Measurements from ENCODE around the gene NADSYN1. TPM values are rescaled to one million over a fixed set of nuclear protein-coding genes. Genes with fewer than 3 reads are reported as not detected.

The NADSYN1 gene
- total and polyA plus RNA-seq, 2 of the 13 experiments (the other 11 are each of a cell fraction or from before 2014, with no cell fraction given), result 35.7 to 51.5 TPM

GRCh38 chr11:71453918-71454304 lies 908 bp downstream of the NADSYN1 start:
- intact Hi-C loops (cut with micrococcal nuclease; ENCODE audit: unreplicated experiment), result no loop called here
- CTCF ChIA-PET (ENCODE audit: low intra/inter-chr PET ratio, low total read pairs), result no interaction called here

DNA sequence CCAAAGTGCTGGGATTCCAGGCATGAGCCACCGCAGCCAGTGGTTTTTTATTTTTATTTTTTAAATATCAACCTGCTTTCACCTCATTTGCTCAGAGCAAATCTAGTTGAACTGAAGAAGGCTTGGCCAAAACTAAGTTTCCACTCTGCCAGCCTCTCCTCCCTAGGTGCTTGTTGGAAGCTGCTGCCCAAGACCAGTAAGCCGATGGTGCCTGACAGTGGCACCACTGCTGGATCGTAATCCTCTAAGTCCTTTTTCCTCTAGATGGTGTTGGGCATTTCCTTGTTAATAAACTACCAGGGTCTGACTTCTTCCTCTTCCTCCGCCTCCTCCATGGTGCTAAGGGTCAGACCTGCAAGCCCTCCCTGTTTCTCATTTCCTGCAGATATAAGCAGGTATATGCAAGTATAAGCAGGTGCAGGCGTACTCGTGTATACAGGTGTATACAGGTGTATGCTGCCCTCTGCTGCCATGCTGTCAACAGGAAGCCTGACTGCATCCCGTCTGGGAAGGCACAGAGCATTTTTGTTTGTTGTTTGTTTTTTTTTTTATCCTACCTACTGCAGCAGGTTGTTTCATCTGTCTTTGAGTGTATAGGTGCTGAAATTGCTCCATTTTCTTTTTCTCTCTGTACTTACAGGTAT lies 1.6 kb downstream of the NADSYN1 start:
- Histone ChIP-seq H3K4me3 (replicated peaks in 1 of 3; ENCODE audit: insufficient read depth in 1 of 3, low read depth in 2 of 3, low read length in 3 of 3) (peak overlapping the region in 1 of 3 experiments; percentile 87; a peak in 1 of 6 replicates), H4K20me1 (ENCODE audit: insufficient read depth, low read length) (no peaks in the 10 kb centered on the region), H3K4me2 (ENCODE audit: low read depth, low read length) (peak overlapping the region; percentile 81), H3K79me2 (ENCODE audit: insufficient read depth, low read length) (peaks cover 26% of the 10 kb centered on the region), H3K36me3 (replicated peaks in 1 of 2; ENCODE audit: control insufficient read depth in 1 of 2, insufficient read depth in 2 of 2, low read length in 2 of 2) (peaks cover 18 to 46% of the 10 kb centered on the region in 2 experiments), H2AFZ (ENCODE audit: low read length) (no peak overlapping the region), H3K4me1 (ENCODE audit: insufficient read depth, low read length) (peaks cover 44% of the 10 kb centered on the region), H3K9ac (ENCODE audit: insufficient read depth, low read depth, low read length) (no peak overlapping the region), H3K27ac (ENCODE audit: extremely low read length, insufficient read depth, low read length) (no peak overlapping the region), H3K9me3 (ENCODE audit: low read length) (no peaks in the 10 kb centered on the region), H3K27me3 (ENCODE audit: control insufficient read depth in 1 of 2, insufficient read depth in 2 of 2, low read length in 2 of 2) (no peaks in the 10 kb centered on the region)
- no TSS peak for BruUV-seq (replicated peaks)
- intact Hi-C loops (cut with micrococcal nuclease; ENCODE audit: unreplicated experiment) (no loop called here), in situ Hi-C loops (cut with HindIII; ENCODE audit: extremely low pct_ligation_motif_present, low pct_unique_long_range_greater_than_20kb) (no loop called here)
- 70% methylated on average over 7 of the region's 7 CpGs for WGBS (ENCODE audit: low lambda C conversion rate)
- POLR2A ChIA-PET, result no interaction called here
- ATAC-seq, result no peak
- DNase-seq (ENCODE audit: low spot score), result no peak
- no peak for FAIRE-seq
- CTCF ChIA-PET (ENCODE audit: low intra/inter-chr PET ratio, low total read pairs), result no interaction called here
- TF ChIP-seq GZF1 (CRISPR knock-in tag; IDR thresholded peaks at IDR 0.05) (no peak), TOE1 (CRISPR knock-in tag; IDR thresholded peaks at IDR 0.05) (no peak), DMAP1 (CRISPR knock-in tag; IDR thresholded peaks at IDR 0.05) (no peak), NFYC (CRISPR knock-in tag; IDR thresholded peaks at IDR 0.05) (no peak), ZNF703 (CRISPR knock-in tag; IDR thresholded peaks at IDR 0.05; ENCODE audit: borderline replicate concordance) (no peak), CTCF (CRISPR knock-in tag; IDR thresholded peaks at IDR 0.05) (peak; percentile 46), RXRA (CRISPR knock-in tag; IDR thresholded peaks at IDR 0.05) (no peak), PRMT3 (CRISPR knock-in tag; IDR thresholded peaks at IDR 0.05; ENCODE audit: borderline replicate concordance, low read depth) (no peak), ZNF569 (CRISPR knock-in tag; IDR thresholded peaks at IDR 0.05; ENCODE audit: borderline replicate concordance) (no peak), RFXANK (CRISPR knock-in tag; IDR thresholded peaks at IDR 0.05) (no peak), ZMAT5 (CRISPR knock-in tag; IDR thresholded peaks at IDR 0.05; ENCODE audit: borderline replicate concordance, low read depth) (no peak), ZNF225 (CRISPR knock-in tag; IDR thresholded peaks at IDR 0.05) (no peak), ZNF761 (CRISPR knock-in tag; conservative IDR thresholded peaks at IDR 0.05) (no peak), NR3C1 (CRISPR knock-in tag; IDR thresholded peaks at IDR 0.05) (no peak), ZNF563 (CRISPR knock-in tag; IDR thresholded peaks at IDR 0.05) (no peak)

More at GRCh38 chr11:71453918-71454304, 908 bp downstream of the NADSYN1 start:
- no peaks in the 10 kb centered on the region for H4K20me1 ChIP-seq (ENCODE audit: insufficient read depth, low read length)
- WGBS (ENCODE audit: low lambda C conversion rate), result 39% methylated on average over 7 of the region's 7 CpGs
- POLR2A ChIA-PET, result no interaction called here
- no peak for TF ChIP-seq ZKSCAN8 (CRISPR knock-in tag; IDR thresholded peaks at IDR 0.05; ENCODE audit: borderline replicate concordance)
- TF ChIP-seq, protein P1, sequence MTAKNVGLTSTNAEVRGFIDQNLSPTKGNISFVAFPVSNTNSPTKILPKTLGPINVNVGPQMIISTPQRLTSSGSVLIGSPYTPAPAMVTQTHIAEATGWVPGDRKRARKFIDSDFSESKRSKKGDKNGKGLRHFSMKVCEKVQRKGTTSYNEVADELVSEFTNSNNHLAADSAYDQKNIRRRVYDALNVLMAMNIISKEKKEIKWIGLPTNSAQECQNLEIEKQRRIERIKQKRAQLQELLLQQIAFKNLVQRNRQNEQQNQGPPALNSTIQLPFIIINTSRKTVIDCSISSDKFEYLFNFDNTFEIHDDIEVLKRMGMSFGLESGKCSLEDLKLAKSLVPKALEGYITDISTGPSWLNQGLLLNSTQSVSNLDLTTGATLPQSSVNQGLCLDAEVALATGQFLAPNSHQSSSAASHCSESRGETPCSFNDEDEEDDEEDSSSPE (CRISPR knock-in tag; IDR thresholded peaks at IDR 0.05), result 0 out of 2 replicates have a peak, but pooled peaks have one; percentile 10
- no peak for DNase-seq (ENCODE audit: low spot score)
- peak overlapping the region; percentile 81 for H3K4me2 ChIP-seq (ENCODE audit: low read depth, low read length)
- no peak overlapping the region for H3K27ac ChIP-seq (ENCODE audit: extremely low read length, insufficient read depth, low read length)
- peak overlapping the region; percentile 78 to 99 (median 87) for H3K4me3 ChIP-seq (replicated peaks in 1 of 3; ENCODE audit: insufficient read depth in 1 of 3, low read depth in 2 of 3, low read length in 3 of 3)
- ATAC-seq, result no peak
- H2AFZ ChIP-seq (ENCODE audit: low read length), result no peak overlapping the region
- H3K4me1 ChIP-seq (ENCODE audit: insufficient read depth, low read length), result peaks cover 44% of the 10 kb centered on the region
- H3K36me3 ChIP-seq (replicated peaks in 1 of 2; ENCODE audit: control insufficient read depth in 1 of 2, insufficient read depth in 2 of 2, low read length in 2 of 2), result peaks cover 11 to 40% of the 10 kb centered on the region in 2 experiments; a peak in 4 of 5 replicates
- peak overlapping the region; percentile 77 for H3K9ac ChIP-seq (ENCODE audit: insufficient read depth, low read depth, low read length)
- FAIRE-seq, result no peak
- BruUV-seq (replicated peaks), result no TSS peak
- peaks cover 32% of the 10 kb centered on the region for H3K79me2 ChIP-seq (ENCODE audit: insufficient read depth, low read length)
- no peaks in the 10 kb centered on the region for H3K9me3 ChIP-seq (ENCODE audit: low read length)
- in situ Hi-C loops (cut with HindIII; ENCODE audit: extremely low pct_ligation_motif_present, low pct_unique_long_range_greater_than_20kb), result no loop called here
- H3K27me3 ChIP-seq (ENCODE audit: control insufficient read depth in 1 of 2, insufficient read depth in 2 of 2, low read length in 2 of 2), result no peaks in the 10 kb centered on the region
